WTC11 (cell line): ENCODE measurements around the gene HTR1B.

ENCODE experiments used
- NR3C1 ChIP-seq: sonication (generic); formaldehyde crosslinking; conservative IDR thresholded peaks from 2 replicates; pipeline ENCODE4 v1.8.1; 2023; ENCODE audit warnings: low read depth, mild to moderate bottlenecking, missing genetic modification reagents
- SOX15 ChIP-seq: fragments of 250-450 bp; sonication (Bioruptor Pico); IDR thresholded peaks from 2 replicates; pipeline ENCODE4 v1.9.0; 2021; ENCODE audit warnings: mild to moderate bottlenecking
- SP1 ChIP-seq: sonication (generic); formaldehyde crosslinking; conservative IDR thresholded peaks from 2 replicates; pipeline ENCODE4 v1.8.1; 2022; ENCODE audit warnings: missing genetic modification reagents
- ZNF121 ChIP-seq: sonication (generic); formaldehyde crosslinking; IDR thresholded peaks from 2 replicates; pipeline ENCODE4 v1.8.0; 2023; ENCODE audit warnings: missing genetic modification reagents
- ZNF232 ChIP-seq: sonication (generic); formaldehyde crosslinking; IDR thresholded peaks from 2 replicates; pipeline ENCODE4 v1.8.0; 2022; ENCODE audit warnings: mild to moderate bottlenecking, missing genetic modification reagents
- TF ChIP-seq, protein P1 (sequence below): fragments of 200-600 bp; IDR thresholded peaks from 2 replicates; pipeline ENCODE4 v1.8.0; 2022; ENCODE audit warnings: antibody characterized with exemption
- TF ChIP-seq, protein P2 (sequence below): sonication (generic); formaldehyde crosslinking; IDR thresholded peaks from 2 replicates; pipeline ENCODE4 v1.8.1; 2022; ENCODE audit warnings: low read depth, missing genetic modification reagents, borderline replicate concordance
- TF ChIP-seq, protein P3 (sequence below): sonication (generic); formaldehyde crosslinking; conservative IDR thresholded peaks from 2 replicates; pipeline ENCODE4 v1.8.1; 2022; ENCODE audit warnings: mild to moderate bottlenecking, missing genetic modification reagents

DNA sequence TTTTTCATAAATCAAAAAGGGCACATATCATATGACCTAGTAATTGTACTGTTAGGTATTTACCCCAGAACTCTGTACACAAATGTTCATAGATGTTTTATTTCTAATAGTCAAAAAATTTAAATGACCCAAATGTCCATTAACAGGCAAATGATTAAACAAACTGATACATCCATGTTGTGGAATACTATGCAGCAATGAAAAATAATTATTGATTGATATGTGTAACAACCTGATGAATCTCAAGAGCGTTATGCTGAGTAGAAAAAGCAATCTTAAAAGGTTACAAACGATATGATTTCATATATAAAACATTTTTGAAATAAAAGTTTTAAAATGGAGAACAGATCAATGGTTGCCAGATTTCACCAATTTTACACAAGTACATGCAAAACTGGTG, 18.1 kb downstream of the HTR1B start:
- TF ChIP-seq, protein P1, sequence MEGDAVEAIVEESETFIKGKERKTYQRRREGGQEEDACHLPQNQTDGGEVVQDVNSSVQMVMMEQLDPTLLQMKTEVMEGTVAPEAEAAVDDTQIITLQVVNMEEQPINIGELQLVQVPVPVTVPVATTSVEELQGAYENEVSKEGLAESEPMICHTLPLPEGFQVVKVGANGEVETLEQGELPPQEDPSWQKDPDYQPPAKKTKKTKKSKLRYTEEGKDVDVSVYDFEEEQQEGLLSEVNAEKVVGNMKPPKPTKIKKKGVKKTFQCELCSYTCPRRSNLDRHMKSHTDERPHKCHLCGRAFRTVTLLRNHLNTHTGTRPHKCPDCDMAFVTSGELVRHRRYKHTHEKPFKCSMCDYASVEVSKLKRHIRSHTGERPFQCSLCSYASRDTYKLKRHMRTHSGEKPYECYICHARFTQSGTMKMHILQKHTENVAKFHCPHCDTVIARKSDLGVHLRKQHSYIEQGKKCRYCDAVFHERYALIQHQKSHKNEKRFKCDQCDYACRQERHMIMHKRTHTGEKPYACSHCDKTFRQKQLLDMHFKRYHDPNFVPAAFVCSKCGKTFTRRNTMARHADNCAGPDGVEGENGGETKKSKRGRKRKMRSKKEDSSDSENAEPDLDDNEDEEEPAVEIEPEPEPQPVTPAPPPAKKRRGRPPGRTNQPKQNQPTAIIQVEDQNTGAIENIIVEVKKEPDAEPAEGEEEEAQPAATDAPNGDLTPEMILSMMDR = no peak
- TF ChIP-seq NR3C1 (CRISPR knock-in tag) = no peak
- no peak for TF ChIP-seq SP1 (CRISPR knock-in tag)
- TF ChIP-seq, protein P2, sequence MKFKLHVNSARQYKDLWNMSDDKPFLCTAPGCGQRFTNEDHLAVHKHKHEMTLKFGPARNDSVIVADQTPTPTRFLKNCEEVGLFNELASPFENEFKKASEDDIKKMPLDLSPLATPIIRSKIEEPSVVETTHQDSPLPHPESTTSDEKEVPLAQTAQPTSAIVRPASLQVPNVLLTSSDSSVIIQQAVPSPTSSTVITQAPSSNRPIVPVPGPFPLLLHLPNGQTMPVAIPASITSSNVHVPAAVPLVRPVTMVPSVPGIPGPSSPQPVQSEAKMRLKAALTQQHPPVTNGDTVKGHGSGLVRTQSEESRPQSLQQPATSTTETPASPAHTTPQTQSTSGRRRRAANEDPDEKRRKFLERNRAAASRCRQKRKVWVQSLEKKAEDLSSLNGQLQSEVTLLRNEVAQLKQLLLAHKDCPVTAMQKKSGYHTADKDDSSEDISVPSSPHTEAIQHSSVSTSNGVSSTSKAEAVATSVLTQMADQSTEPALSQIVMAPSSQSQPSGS (CRISPR knock-in tag) = no peak
- TF ChIP-seq ZNF121 (CRISPR knock-in tag) = no peak
- TF ChIP-seq SOX15 = no peak
- TF ChIP-seq, protein P3, sequence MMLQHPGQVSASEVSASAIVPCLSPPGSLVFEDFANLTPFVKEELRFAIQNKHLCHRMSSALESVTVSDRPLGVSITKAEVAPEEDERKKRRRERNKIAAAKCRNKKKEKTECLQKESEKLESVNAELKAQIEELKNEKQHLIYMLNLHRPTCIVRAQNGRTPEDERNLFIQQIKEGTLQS (CRISPR knock-in tag) = no peak
- no peak for TF ChIP-seq ZNF232 (CRISPR knock-in tag)
